Activated T-cell treated with anti-CD3 and anti-CD28 coated beads for 1 hour (primary cell): ENCODE results near the gene OOSP3.
"Not testable (repeated sequence)": the region's sequence is repeated elsewhere in the genome, so short reads cannot be mapped to it uniquely, and the experiment has no call there.

ENCODE experiments used
- DNase-seq: peaks from one replicate; pipeline ENCODE4 v3.0.0-alpha.2; 2020; ENCODE audit warnings: low read depth

The OOSP3 gene, protein sequence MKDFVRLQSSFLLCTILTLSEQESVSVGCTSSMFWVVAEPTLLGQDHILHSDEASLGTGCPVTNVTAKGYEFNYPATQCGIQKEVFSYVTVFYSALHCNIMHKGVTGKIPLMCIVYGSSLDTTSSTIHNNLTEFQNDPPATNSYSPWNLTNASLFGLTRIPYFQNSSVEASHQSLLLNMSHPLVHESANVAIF

DNA sequence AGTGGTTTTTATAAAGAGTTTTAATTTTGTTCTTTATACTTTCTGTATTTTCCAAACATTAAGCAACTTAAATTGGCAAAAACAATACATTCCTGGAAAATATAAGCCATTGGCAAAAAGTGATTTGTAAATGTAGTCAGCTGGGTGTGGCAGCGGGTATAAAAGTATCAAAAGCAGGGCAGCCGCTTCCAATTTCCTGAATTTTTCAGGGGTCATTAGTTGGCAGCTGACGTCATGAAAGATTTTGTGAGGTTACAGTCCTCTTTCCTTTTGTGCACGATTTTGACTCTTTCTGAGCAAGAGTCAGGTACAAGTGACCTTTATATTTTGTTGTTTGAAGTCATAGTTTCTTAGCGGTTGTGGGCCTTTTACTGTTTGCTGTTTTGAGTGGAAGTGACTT lies at the start of gene OOSP3:
TSS of gene OOSP3 (plus strand) at position 208 of the 400 bp plus-strand sequence. CDS start at position 235, 27 bp downstream.
- DNase-seq: no peak

DNA sequence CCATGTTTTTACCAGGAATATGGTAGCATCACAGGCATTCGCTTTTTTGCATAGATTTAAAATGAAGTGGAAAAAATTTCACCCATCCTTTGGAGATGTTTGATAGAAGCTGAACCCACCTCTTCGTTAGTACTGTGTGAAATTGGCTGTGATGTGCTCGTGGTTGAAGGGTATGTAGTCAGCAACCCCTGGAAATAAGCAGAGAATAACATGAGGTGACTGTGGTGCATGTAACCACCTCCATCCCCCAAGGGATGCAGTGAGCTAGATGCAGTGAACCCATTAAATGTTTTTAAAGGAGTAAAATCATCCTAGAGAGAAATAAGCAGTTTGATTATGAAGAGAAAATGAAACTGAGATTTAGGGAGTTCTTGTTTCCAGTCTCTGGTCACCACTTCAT lies 49.2 kb upstream of the OOSP3 start:
- DNase-seq: no peak

DNA sequence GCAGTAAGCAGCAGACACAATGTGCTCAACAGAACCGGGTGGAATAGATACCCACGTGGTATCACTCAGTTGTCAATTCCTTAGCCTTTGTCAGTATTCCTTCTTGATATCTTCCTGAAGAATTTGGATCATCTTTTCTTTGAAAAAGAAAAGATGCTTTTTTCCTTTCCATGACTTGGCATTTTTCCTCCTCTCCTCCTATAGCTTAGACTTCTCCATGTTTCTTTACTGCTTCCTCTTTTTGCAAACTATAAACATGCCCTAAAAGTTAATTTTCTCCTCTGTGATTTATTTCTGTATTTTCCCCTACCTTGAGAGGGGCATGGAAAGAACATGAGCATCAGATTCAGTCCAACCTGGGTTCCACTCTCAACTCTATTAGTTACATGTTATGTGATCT lies 45.0 kb upstream of the OOSP3 start:
- DNase-seq: no peak

DNA sequence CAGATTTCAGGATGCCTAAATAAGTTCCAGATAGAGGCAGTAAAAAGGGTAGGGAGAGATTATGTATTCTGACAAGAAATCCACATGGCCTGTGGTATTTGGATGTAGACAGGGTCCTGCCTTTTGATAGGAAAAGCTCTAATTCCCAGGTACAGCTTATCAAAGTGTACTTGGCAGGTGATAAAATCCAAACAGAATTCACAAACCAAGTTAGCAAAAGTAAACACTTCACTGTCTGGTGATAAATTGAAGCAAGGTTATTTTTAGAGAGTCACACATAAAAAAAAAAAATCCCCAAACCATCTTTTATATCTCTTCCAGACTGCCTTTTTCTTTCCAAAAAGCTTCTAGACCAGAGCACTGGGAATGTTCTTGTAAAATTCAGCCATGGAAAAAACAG lies 39.0 kb upstream of the OOSP3 start:
- DNase-seq: no peak

DNA sequence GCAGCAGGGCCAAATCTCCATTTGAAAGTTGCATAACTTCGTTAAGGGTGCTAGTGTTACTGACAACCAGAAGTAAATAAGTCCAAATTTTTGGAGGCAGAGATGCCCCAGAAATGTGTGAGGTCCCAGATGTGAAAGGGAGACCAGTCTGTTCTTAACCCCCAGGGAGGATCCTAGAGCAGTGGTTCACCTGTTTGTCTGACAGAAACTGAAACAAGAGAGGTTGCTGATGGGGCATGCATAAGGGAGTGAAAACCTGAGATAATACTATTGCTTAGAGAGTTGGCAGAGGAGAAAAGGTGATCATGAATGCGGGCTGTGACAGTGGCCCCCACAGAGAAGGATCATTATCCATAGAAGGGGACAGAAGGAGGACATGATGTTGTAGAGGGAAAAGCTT lies 37.1 kb upstream of the OOSP3 start:
- DNase-seq: no peak

DNA sequence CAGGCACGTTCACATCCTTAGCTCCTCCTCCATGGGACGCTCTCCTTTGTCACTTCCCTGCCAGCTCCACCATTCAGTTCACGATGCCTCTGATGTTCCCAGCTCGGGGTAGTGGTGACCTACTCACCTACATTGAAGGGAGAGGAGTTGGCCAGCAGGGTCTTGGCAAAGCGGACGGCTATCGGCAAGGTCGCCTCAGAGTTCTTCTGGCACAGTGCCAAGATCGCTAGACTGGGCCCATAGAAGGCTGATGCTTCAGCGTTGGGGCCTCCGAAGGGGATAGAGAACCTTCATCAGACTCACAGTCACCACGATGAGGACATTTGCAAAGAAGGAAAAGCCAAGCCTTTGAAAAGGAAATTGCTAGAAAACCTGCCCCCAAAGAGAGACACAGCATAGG lies 36.3 kb upstream of the OOSP3 start:
- DNase-seq: no peak

DNA sequence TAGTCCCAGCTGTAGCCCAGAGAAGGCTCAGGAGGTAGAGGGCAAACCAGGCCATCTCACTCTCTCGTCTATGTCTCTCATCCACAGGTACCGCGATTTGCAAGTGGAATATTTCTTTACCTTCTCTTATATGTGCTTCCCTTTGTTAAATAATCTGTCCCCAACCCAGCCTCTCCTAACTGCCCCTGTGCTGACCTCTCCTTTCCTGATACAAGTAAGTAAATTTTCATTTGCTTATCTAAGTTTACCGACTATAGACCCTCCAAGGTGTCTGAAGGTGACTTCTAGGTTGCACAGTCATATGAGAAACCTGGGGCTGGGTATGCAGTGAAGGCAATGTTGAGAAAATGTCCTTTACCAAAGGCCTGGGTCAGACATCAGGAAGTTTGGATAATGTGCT lies 33.2 kb upstream of the OOSP3 start, which contains the start of gene CBLIF:
TSS of gene CBLIF (minus strand) at position 101 of the 400 bp plus-strand sequence. CDS start at position 55, 46 bp downstream.
- no peak for DNase-seq

DNA sequence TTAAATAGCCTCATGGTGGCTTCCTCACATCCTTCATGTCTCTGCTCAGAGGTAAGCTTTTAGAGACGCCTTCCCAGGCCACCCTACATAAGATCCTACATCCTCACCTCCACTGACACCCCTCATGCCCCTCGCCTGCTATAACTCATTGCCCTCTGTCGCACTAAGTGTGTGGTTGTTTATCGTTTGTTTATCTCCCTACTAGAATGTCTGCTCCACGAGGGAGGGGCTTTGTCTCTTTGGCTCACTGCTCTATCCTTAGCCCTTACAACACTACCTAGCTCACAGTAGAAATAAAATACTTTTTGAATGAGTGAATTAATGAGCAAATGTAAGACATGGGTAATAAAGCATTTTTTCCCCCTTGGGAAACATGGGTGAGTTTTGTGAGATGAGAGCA lies 32.0 kb upstream of the OOSP3 start:
- no peak for DNase-seq

DNA sequence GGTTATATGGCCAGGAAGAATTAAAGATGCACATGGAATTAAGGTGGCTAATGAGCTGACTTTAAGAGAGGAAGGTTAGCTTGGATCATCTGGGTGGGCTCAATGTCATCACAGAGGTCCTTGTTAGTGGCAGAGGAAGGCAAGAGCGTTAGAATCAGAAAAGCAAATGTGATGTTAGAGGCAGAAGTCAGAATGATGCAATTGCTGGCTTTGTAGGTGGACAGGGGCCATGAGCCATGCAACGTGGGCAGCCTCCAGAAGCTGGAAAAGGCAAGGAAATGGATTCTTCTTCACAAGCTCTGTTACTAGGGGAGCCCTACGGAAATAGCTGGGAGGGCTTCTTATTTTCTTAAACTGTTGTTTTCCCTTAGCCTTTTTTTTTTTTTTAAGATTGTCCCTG lies 31.0 kb upstream of the OOSP3 start:
- DNase-seq: no peak

DNA sequence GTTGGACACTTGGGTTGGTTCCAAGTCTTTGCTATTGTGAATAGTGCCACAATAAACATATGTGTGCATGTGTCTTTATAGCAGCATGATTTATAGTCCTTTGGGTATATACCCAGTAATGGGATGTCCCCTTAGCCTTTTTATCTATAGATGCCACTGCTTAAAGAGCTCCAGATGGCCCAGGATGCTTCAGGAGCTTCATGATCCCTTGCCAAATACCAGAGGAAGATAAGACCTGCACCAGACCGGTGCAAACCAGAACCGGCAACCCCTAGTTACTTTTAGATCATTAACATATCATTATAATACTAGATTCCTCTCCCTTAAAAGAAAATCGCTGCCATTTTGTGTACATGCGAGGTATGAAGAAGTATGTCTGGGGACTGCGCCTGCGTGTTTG lies 30.1 kb upstream of the OOSP3 start:
- DNase-seq: not testable (repeated sequence)

DNA sequence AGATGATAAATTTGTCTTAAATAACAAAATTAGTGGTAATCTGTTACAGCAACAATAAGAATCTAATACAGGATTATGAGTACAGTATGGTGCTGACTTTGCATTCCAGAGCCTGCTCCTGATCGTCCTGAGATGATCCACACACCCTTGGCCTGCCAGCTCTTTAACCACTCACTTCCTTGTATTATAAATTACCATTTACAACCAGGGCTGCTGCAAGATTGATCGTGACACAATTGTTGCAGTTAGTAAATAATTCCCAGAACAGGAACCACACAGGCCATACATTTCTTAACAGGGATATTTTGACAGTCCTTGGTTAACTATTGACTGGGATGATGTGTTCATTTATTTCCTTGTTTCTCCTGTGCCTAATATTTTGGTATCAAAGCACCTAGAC lies 29.5 kb upstream of the OOSP3 start:
- no peak for DNase-seq

DNA sequence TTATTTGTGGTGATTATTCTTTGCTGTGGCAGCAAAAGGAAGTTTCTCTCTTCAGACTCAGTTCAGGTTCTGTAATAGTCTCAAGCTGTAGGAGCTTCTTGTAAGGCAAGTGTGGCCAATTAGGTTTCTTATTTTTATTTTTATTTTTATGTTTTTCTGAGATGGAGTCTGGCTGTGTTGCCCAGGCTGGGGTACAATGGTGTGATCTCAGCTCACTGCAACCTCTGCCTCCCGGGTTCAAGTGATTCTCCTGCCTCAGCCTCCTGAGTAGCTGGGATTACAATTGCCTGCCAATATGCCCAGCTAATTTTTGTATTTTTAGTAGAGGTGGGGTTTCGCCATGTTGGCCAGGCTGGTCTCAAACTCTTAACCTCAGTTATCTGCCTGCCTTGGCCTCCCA lies 29.0 kb upstream of the OOSP3 start:
- DNase-seq: not testable (repeated sequence)

DNA sequence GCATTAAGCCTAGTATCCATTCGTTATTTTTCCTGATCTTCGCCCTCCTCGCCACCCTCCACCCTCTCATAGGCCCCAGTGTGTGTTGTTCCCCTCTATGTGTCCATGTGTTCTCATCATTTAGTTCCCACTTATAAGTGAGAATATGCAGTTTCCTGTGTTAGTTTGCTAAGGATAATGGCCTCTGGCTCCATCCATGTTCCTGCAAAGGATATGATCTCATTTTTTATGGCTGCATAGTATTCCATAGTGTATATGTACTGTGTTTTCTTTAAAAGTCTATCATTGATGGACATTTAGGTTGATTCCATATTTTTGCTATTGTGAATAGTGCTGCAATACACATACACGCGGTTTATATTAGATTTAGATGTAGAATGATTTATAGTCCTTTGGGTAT lies 27.2 kb upstream of the OOSP3 start:
- DNase-seq: not testable (repeated sequence)

DNA sequence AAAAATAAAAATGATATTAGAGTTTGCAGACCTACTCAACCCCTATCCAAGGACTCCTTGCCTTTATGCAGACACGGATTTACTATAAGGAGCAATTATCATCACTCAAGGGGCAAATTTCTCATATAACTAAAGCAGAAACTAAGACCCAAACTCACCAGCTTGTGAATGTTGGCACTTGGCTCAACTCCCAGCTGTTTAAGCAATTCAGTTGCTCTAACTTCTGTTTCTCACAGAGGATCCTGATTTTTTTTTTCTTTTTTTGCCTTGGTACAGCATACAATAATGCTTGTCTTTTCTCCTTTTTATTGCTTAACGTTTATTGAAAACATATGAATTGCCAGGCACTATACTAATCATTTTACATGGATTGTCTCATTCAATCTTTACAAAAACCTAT lies 23.7 kb upstream of the OOSP3 start:
- no peak for DNase-seq

DNA sequence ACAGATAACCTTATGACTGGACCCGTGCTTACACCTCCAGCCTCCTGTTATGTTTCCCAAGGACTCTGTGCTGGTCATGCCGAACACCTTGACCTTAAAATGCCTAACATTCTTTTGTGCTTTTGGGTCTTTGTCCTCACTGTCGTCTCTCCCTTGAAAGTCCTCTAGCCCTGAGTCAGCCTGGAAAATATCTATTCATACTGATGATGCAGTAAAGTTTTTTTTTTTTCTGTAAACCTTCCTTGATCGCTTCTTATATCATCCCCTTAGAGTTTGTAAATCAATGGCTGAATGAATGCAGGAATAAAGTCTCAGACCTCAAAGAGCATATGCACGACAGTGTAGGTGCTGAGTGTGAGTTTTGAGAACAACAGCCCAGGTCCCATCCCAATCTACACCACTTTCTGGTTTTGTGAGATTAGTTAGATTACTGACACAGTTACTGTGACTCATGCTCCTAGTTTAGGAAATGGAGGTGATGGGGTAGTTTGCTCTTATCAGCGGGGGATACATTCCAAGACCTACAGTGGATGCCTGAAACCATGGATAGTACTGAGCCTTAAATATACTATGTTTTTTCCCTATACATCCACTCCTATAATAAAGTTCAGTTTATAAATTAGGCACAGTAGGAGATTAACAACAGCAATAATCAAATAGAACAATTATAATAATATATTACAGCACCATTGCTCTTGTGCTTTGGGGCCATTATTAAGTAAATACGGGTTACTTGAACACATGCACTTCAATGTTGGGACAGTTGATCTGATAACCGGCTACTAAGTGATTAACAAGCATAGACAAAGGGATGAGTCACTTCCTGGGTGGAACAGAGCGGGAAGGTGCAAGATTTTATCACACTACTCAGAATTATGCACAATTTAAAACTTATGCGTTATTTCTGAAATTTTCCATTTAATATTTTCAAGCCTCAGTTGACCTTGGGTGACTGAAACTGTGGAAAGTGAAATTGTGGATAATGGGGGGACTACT lies 20.8 kb upstream of the OOSP3 start:
- DNase-seq: no peak

DNA sequence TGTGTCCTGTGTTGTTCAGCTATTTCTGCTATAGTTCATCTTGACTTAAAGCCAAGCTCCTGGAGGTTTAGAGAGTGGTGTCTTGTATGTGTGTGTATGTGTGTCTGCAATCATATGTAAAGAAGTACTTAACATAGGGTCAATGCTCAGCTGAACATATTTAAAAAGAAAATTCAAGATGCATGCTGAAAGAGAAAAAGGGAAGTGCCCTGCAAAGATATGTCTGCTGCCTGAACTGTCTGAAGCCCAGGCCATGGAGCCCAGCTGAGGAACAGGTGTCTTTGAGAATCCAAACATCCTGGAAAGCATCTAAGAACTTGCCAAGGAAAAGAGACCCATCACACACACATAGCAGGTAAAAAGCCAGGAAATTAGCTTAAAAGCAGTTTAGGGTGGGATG lies 18.9 kb upstream of the OOSP3 start:
- DNase-seq: no peak

DNA sequence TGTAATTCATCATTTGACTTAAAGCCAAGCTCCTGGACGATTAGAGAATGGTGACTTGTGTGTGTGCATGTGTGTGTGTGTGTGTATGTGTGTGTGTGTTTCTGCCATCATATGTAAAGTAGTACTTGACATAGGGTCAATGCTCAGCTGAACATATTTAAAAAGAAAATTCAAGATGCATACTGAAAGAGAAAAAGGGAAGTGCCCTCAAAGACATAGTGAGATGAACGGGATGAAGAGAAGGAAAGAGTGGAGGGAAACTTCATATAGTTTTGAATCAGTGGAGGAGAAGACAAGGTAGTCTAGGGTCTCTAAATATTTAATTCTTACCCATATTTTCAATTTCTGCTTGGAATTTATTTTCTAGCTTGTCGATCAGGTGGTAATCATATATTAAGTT lies 16.3 kb upstream of the OOSP3 start:
- DNase-seq: no peak

DNA sequence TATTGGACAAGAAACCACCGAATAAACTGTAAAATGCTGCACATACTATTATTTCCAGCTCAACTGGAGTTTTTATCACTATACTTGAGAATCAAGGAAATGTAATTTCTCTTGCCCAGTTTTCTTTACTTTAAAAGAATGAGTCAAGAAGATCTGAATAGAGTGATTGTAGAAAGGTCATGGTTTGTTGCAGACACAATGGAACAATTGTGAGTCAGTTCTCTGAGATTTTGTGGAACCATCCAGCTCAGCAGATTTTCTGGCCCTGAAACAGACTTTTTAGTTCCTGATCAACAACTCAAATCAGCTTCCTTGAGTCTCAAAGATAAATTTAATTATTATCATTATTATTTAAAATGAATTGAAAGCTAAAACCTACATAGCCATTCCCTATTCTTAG lies 13.6 kb upstream of the OOSP3 start:
- no peak for DNase-seq

DNA sequence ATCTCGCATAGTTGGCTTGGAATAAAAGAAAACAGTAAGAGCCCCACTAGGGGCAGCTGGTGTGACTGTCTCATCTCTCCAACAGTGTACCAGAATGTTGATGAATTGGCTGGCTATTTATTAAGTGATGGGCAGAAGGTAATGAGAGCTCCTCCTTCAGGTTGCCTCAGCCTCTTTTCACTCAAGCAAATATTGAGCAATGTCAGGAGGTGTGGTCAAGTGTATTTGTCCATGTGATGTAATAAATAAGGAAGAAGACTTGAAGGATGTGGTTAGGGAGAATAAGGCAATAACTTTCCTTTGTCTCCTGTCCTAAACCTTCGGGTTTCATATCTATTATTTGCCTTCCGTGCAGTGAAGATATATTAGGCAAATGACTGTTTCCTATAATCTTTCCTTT lies 12.2 kb upstream of the OOSP3 start, which contains the start of gene TCN1:
TSS of gene TCN1 (minus strand) at position 91 of the 400 bp plus-strand sequence. CDS start at position 74, 17 bp downstream.
- DNase-seq: no peak

DNA sequence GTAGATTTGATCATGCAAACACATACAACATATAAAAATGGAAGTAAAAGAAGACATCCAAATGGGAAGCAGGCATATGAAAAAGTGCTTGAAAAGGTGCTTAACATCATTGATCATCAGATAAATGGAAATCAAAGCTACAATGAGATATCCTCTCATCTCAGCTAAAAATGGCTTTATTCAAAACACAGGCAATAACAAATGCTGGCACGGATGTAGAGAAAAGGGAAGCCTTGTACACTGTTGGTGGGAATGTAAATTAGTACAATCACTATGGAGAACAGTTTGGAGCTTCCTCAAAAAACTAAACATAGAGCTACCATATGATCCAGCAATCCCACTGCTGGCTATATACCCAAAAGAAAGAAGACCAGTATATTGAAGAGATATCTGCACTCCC lies 11.7 kb upstream of the OOSP3 start:
- DNase-seq: no peak

DNA sequence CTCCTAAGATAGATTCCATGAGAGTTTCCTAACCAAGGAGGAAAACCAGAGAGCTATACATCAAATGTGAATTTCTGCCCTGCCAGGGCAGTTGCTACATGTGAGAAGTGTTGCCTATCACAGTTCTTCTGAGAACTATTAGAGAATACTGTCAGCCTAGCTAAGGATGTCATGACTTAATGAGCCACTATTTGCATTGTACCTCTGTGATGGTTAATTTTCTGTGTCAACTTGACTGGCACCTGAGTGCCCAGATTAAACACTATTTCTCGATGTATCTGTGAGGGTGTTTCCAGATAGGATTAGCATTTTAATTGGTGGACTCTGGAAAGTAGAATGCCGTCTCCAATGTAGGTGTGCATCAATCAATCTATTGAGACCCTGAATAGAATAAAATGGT lies 10.6 kb upstream of the OOSP3 start:
- no peak for DNase-seq

DNA sequence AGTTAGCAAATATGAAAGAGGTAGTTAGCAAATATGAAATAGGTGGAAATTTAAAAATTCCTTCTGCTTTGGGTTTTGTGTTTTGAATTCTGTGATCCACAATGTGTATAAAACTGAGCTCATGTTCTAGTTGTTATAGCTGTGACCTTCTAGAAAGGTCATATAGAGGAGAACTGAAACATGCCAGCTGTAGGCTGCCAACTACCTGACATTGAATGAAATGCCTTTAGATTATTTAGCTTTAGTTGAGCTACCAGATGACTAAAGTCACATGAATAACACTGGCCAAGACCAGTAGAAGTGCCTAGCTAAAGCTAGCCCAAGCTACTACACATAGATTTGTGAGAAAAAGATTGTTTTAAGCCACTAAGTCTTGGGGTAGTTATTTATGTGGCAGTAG lies 6.5 kb upstream of the OOSP3 start:
- no peak for DNase-seq

DNA sequence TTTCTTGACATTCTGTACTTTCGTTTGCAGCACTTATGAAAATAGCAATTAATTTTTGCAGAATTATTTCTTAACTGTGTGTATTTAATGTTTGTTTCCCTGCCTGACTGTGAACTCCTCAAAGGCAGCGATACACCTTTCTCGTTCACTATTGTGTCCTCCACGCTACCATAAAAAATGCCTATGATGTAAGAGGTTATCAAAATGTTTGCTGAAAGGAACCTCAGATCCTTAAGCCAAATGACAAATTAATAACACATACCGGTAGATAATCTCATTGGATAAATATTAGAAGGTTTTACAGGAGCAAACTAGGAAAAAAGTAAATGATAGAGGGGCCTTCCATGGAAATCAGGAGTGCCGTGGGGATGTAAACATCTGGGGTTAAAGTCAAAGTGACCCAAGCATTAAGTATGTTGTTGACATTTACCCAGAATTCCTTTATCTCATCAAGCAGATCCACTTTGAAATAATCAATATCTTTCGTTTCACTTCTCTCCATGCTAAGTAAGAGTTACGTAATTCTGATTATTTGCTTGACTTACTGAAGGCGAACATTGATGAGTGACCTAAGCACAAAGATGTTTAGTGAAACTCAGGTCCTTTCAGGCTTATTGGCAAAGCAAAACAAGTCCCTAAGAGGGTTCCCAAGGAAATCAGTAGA lies 2.6 kb upstream of the OOSP3 start:
- no peak for DNase-seq
